HG03025 (cell line): Measurements from ENCODE around the gene IRX4.
"Not testable (repeated sequence)": the region's sequence is repeated elsewhere in the genome, so short reads cannot be mapped to it uniquely, and the experiment has no call there.

ENCODE experiments used
- ATAC-seq: cut with Tn5 transposase; IDR thresholded peaks from one replicate; pipeline ENCODE4 v1.9.1; 2021; ENCODE audit warnings: mild to moderate bottlenecking, moderate library complexity; ENCODE audit not compliant: unreplicated experiment, low FRiP score

The IRX4 gene

GRCh38 chr5:1865486-1865885 lies 17.2 kb downstream of the IRX4 start:
- no peak for ATAC-seq

GRCh38 chr5:1864896-1865440 lies 17.8 kb downstream of the IRX4 start:
- ATAC-seq = no peak

- no peak for ATAC-seq
These were observed 21.8 kb downstream of the IRX4 start for GRCh38 chr5:1860949-1861348.

GRCh38 chr5:1860021-1860610 lies 22.6 kb downstream of the IRX4 start:
- no peak for ATAC-seq

GRCh38 chr5:1859099-1859498 lies 23.6 kb downstream of the IRX4 start:
- ATAC-seq = no peak

- no peak for ATAC-seq
These were observed 24.3 kb downstream of the IRX4 start for GRCh38 chr5:1858436-1858835.

- ATAC-seq = no peak
These were observed 25.5 kb downstream of the IRX4 start for GRCh38 chr5:1857256-1857600.

- ATAC-seq = no peak
These were observed 26.0 kb downstream of the IRX4 start for GRCh38 chr5:1856596-1857255.

- no peak for ATAC-seq
These were observed 27.1 kb downstream of the IRX4 start for GRCh38 chr5:1855596-1855995.

- no peak for ATAC-seq
These were observed 27.6 kb downstream of the IRX4 start for GRCh38 chr5:1855075-1855474.

GRCh38 chr5:1853531-1853930 lies 29.2 kb downstream of the IRX4 start:
- no peak for ATAC-seq

GRCh38 chr5:1852324-1852947 lies 30.3 kb downstream of the IRX4 start:
- ATAC-seq = no peak

GRCh38 chr5:1851290-1851934 lies 31.3 kb downstream of the IRX4 start:
- no peak for ATAC-seq

GRCh38 chr5:1850324-1851154 lies 32.2 kb downstream of the IRX4 start:
- ATAC-seq = no peak

- ATAC-seq = no peak
These were observed 35.1 kb downstream of the IRX4 start for GRCh38 chr5:1847611-1848010.

GRCh38 chr5:1847056-1847455 lies 35.7 kb downstream of the IRX4 start:
- no peak for ATAC-seq

GRCh38 chr5:1846583-1846982 lies 36.1 kb downstream of the IRX4 start:
- ATAC-seq = no peak

- no peak for ATAC-seq
These were observed 37.0 kb downstream of the IRX4 start for GRCh38 chr5:1845696-1846095.

- ATAC-seq = no peak
These were observed 37.9 kb downstream of the IRX4 start for GRCh38 chr5:1844708-1845436.

- not testable (repeated sequence) for ATAC-seq
These were observed 39.0 kb downstream of the IRX4 start for GRCh38 chr5:1843761-1844160.
